COLO829 (cell line): Measurements from ENCODE around the gene TRHDE.

Experiments
- DNase-seq: peaks from one replicate; pipeline ENCODE4 v3.0.0; 2012; ENCODE audit warnings: low spot score

The TRHDE gene

GRCh38 chr12:72444125-72444524, 172.0 kb downstream of the TRHDE start:
- no peak for DNase-seq

GRCh38 chr12:72444566-72444965, 172.4 kb downstream of the TRHDE start:
- DNase-seq = no peak

GRCh38 chr12:72448089-72448488, 175.9 kb downstream of the TRHDE start:
- DNase-seq = no peak

GRCh38 chr12:72448805-72449204, 176.6 kb downstream of the TRHDE start:
- no peak for DNase-seq

GRCh38 chr12:72453066-72453465, 180.9 kb downstream of the TRHDE start:
- no peak for DNase-seq

GRCh38 chr12:72453550-72453949, 181.4 kb downstream of the TRHDE start:
- DNase-seq = no peak

GRCh38 chr12:72464471-72464870, 192.3 kb downstream of the TRHDE start:
- DNase-seq = no peak

- DNase-seq = no peak
Observed at GRCh38 chr12:72465155-72465554, 193.0 kb downstream of the TRHDE start.

- DNase-seq = no peak
Observed at GRCh38 chr12:72465940-72466630, 193.9 kb downstream of the TRHDE start.

- DNase-seq = no peak
Observed at GRCh38 chr12:72467985-72468384, 195.8 kb downstream of the TRHDE start.

- no peak for DNase-seq
Observed at GRCh38 chr12:72468505-72468904, 196.3 kb downstream of the TRHDE start.

- DNase-seq = no peak
Observed at GRCh38 chr12:72471806-72472205, 199.6 kb downstream of the TRHDE start.

- no peak for DNase-seq
Observed at GRCh38 chr12:72472350-72472749, 200.2 kb downstream of the TRHDE start.

GRCh38 chr12:72476301-72476700, 204.1 kb downstream of the TRHDE start:
- DNase-seq = no peak

GRCh38 chr12:72485017-72485701, 213.0 kb downstream of the TRHDE start:
- DNase-seq = no peak

GRCh38 chr12:72491426-72491825, 219.3 kb downstream of the TRHDE start:
- DNase-seq = no peak

GRCh38 chr12:72493407-72493806, 221.2 kb downstream of the TRHDE start:
- no peak for DNase-seq

GRCh38 chr12:72498354-72498753, 226.2 kb downstream of the TRHDE start:
- DNase-seq = no peak

- no peak for DNase-seq
Observed at GRCh38 chr12:72499244-72499643, 227.1 kb downstream of the TRHDE start.

- no peak for DNase-seq
Observed at GRCh38 chr12:72502546-72502945, 230.4 kb downstream of the TRHDE start.

- DNase-seq = no peak
Observed at GRCh38 chr12:72505227-72505626, 233.1 kb downstream of the TRHDE start.

- DNase-seq = no peak
Observed at GRCh38 chr12:72509891-72510290, 237.7 kb downstream of the TRHDE start.

GRCh38 chr12:72510772-72511171, 238.6 kb downstream of the TRHDE start:
- no peak for DNase-seq

- no peak for DNase-seq
Observed at GRCh38 chr12:72511498-72511897, 239.3 kb downstream of the TRHDE start.
